GM18861 (cell line): ENCODE data around the gene MCM6.

Experiments
- ATAC-seq: cut with Tn5 transposase; IDR thresholded peaks from one replicate; pipeline ENCODE4 v1.9.1; 2021; ENCODE audit not compliant: unreplicated experiment

MCM6 gene

DNA sequence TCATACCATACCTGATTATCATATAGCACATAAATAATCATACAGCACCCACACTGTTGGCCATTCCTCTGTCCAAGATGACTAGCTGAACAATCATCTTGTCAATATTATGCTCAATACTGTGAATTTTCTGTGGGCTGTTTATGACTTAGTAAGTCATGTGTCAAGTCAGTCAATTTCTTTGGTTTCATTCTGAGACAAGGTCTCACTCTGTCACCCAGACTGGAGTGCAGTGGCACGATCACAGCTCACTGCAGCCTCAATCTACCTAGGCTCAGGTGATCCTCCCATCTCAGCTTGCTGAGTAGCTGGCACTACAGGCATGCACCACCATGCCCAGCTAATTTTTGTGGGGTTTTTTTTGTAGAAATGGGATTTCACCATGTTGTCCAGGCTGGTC is 5.7 kb downstream of the MCM6 start:
- ATAC-seq = peak; percentile 42

DNA sequence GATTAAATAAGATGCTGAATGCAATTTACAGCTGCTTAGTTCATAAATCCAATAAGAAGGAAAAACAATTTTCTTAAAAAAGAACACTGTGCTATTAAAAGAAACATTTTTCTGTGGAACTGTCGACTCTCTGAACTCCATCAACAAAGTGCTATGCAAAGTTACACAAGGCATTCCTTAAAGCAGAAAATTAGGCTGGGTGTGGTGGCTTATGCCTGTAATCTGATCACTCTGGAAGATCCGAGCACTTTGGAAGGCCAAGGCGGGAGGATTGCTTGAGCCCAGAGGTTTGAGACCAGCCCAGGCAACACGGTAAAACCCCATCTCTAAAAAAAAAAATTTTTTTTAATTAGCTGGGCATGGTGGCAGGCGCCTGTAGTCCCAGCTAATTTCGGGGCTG is 13.0 kb downstream of the MCM6 start:
- no peak for ATAC-seq

DNA sequence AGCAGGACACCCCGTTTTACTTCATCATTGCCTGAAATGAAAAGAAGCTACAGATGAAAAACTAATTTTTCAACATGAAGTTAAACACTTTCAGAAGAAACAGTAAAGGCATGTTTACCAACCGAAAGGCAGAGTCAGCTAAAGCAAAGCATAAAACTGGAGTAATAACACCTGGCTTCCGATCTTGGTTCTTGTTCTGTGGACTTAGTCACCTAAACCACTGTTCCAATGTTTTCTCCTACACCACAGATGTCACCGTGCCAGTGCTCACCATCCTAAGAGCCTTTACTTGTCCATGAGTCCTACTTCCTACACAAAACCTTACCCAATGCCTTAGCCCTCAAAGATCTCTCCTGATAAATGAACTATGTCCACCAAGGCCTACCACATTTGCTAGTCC is 13.5 kb downstream of the MCM6 start:
- no peak for ATAC-seq

DNA sequence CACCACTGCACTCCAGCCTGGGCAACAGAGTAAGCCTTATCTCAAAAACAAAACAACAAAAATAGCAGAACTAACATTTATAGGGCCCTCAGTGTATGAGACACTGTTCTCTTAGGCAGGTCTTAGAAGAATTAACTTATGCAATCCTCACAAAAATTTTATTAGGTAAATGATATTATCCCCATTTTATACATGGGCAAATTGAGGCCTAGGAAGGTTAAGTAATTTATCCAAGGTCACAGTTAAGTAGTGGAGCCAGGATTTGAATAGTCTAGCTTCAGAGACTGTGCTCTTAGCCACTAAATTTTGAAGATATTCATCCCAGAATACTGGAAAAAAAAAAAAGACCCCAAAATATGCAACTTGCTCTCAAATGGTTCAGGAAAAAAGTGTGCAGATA is 22.8 kb downstream of the MCM6 start:
- no peak for ATAC-seq

DNA sequence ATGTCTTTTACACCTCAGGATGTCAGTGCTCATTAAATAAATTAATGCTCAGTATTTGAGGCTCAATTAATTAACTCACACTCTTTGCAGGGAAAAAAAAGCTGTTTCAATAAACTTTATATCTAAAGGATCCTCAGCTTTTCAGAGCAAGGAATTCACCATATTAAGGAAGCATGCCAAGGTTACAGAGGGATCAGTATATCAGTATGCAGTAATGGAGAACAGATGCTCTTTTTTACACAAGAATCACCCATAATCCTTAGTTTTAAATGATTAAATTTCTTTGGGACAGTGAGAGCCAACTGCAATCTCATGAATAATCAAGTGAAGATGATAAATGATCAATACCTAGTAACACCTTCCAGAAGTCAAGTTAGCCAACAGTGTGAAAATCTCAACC is 24.4 kb downstream of the MCM6 start:
- ATAC-seq = no peak

DNA sequence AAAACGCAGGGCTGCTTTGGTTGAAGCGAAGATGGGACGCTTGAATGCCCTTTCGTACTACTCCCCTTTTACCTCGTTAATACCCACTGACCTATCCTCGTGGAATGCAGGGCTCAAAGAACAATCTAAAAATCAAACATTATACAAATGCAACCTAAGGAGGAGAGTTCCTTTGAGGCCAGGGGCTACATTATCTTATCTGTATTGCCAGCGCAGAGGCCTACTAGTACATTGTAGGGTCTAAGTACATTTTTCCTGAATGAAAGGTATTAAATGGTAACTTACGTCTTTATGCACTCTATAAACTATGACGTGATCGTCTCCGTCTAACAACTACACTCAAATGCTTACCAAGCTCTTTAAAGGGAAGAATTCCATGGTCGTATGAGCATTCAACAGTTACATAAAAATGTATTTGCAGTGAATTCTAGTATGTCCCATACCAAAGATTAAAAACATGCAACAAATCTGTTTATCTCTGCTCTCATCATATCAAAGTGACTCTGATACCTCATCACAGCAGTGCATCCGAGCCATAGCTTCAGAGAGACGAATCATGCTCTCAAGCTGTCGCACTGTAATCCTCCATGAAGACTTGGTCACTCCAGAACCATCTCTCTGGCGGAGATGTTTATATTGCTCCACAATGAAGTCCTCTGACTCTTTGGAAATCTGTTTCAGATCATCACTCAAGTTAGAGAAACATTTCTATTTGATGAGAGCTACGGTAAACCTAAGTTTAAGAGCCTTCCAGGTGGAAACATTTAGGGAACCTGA is 25.2 kb downstream of the MCM6 start:
- no peak for ATAC-seq

DNA sequence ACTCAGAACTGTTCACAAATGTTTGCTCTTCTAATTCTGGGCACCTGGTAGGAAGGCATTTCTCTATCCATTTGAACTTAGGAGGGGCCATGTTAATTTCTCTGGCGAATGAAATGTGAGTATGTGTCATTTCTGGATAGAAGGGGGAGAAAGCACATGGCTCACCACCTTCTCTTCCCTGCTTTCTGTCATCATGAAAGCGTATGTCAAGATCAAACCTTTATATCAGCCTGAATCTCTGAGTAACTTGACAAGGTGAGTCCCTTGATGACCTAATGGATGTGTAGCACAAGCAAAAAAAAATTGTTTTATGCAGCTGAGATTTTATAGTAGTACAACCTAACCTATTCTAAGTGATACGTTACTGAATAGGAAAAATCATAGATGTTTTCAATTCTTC is 27.2 kb downstream of the MCM6 start:
- no peak for ATAC-seq

DNA sequence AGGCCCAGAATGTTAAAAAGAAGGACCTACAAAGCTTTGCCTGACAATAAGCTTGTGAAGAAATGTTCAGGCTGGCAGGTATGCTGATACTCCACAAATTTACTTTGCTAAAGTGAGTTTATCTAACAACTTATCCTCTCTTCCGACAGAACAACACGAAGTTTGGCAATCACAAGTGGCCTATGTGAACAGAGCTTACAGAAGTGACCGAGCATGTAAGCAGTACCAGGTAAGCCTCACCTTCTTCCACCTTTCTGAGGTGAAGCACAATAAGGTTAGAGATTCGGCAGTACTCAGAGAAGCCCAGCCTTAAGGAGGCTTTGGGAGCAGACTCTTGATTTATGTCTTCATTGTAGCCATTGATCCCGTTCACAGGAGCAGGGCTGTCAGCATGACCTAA is 30.2 kb downstream of the MCM6 start:
- no peak for ATAC-seq

DNA sequence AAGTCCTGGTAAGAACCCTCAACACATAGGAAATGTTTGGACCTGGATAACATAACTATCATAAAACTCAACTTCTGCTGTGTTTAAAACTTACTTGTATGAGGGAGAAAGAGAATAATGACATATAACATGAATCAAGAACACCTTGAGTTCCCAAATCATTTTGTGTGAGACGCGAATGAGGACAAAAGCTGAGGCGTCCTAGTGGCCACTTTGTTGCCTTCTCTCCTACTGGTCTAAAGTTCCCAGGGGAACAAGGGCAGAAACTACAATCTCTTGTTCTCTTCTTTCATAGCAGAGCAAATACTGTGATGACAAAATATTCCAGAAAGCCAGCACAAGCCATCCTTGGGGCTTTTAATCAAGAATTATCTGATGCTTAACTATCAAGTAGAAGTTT is 31.0 kb downstream of the MCM6 start:
- ATAC-seq = no peak

DNA sequence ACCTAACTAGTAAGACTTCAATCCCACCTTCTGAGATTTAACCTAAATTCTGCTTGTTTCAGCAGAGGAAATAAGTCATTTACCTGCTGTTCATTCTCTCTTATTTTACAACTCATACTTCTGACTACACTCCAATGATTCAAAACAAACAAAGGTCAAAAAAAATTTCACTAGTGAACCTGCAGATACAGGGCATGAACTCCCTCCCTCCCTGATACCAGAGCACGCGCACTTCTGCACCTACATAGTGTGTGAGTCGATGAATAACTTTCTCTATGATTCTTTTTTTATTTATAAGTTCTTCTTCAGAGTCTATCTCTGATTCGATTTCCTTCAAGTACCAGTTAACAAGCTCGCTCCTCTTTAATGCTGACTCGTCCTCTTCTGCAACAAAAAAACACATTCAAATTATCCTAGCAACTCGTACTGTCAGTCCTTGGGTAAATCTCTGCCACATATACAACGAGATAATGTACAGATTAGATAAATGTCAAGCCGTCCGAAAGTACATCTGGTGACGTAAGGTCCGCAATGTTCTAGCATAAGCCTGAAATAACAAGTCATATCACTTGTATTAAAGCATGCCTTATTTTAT is 31.8 kb downstream of the MCM6 start:
- no peak for ATAC-seq

DNA sequence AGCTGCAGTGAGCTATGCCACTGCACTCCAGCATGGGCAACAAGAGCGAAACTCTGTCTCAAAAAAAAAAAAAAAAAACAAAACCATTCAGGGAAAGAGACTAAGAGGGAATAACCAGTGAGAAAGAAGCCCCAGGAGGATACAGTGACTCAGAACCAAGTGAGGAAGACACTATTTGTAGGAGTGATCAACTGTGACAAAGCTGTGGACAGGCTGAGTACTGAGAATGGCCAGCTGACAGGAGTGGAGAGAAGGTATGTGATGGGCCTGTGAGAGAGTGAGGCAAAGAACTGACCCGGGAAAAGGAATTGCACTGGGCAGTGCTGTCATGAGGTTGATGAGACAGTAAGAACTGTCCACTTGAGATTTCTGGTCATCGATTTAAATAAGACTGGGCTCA is 32.6 kb downstream of the MCM6 start:
- no peak for ATAC-seq

DNA sequence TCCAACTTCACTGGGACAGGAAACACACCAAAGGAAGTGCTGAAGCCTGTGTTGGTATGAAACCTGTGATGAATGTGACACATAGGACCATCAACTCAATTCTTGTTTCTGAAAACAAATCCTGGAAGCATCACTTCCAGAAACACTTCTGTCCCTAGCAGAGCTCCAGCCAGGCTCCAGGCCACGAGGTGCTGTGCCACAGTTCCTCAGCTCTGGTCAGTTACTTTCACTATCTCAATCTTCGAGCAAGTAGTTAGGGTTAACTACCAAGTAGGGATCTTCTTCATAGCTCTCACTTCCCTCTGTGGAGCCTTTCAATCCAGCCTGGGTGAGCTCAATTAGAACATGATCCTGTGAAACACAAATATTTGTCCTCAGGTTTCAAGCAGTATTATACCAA is 35.6 kb downstream of the MCM6 start:
- ATAC-seq = no peak

DNA sequence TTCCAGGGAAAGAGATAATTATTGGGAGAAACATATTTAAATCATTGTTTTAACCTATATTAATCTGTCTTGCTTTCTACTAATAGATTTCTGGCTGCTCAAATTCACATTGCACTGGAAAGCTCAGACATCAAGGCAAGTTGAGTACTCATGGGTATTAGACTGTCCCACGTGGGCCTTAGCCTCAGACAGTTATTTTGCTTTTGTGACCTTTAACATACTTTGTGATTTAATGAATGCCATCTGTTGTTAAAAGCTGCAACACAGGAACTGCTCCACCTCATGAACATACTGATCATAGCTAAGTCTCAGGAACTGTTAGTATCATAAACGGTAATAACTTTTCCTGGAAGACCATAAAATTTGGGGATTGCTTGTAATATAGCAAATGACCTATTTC is 36.5 kb downstream of the MCM6 start:
- ATAC-seq = no peak

DNA sequence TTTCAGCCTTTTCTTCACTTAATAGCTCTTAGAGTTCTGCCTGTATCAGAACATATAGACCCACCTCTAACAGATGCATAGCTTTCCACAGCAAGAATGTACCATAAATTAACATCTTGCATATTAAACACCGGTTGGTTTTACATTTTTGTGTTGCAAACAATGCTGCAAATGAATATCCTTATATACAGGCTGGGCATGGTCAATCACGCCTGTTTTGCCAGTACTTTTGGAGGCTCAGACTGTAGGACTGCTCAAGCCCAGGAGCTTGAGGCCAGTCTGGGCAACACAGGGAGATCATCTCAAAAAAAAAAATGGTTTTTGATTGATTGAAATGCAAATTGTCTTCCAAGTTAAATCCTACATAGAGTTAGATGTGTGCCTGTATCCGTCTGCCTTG is 37.7 kb downstream of the MCM6 start:
- no peak for ATAC-seq

DNA sequence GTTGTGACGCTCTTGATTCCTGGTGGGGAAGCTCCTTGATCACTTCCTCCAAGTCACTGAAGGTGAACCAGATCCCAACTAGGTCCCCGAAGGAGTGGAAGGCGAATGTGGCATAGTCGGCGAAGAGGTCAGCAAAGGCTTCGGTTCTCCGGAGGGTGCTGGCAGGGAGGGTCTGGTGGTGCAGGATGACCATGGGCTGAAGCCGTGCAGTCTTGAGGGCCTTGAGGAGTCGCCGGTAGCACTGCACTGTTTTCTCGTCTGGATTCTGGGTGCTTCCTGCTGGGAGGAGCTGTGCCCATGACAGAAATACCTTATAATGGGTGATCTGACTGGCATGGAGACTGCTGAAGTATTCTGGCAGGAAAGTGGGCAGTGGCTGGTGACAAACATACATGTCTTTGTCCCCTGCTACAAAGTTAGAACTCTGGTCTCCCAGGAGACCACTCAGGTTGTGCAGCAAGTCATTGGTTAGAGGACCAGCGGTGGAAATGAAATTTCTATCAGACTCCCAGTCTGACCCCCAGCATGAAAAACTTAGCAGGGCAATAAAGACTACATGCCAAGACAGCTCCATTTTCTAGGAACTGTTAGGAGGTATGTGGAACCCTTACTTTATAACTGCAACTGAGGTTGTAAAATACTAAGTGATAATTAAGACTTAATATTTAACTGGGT is 39.5 kb downstream of the MCM6 start, which contains the start of gene LCT:
Gene LCT, minus strand, starts transcription at position 589 of the 675 bp plus-strand sequence. Its CDS starts 15 bp downstream, at position 574.
- no peak for ATAC-seq

DNA sequence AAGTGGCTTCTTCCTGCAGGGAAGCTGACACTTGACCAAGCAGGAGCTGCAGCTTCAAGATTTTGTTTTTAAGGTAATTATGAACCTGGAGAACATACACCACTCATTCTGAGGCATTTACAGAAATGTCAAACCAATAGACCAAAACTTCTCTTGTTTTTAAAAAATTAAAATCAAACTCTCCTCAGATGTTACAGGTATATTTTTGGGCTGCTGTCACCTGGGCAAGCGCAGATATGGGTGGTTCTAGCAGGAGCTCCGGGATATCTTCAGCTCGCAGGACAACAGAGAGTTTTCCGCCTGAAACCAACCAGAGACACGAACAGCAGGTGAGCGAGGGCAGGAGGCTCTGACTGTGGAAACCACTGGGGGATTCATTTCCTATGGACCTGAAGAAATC is 43.4 kb downstream of the MCM6 start:
- ATAC-seq = no peak

DNA sequence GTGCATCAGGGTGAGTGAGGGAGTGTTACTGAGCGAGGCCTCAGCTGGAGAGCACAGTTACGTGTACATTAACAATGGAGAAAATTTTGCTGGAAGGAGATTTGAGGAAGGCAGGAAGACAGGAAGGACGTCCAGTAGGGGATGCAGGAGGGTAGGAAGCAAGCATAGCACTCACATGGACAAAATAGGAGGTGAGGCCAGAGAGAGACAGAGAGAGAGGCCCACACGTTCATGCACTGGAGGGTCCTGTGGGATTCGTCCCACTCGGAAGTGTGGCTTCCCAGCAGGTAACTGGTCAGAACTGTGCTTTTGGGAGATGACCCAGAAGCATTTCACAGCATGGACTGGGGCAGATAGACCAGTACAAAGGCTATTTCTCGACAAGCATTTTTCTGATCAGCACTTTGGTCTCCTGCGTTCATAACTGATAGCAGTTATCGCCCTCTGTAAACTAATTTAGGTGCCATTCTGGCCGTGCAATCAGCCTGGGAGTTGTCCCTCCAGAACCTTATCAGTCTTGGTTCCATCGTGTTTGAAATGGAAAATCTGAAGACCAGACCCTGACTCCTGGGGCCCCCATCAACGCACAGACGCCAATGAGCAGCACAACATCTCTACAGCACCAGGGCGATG is 44.9 kb downstream of the MCM6 start:
- no peak for ATAC-seq

DNA sequence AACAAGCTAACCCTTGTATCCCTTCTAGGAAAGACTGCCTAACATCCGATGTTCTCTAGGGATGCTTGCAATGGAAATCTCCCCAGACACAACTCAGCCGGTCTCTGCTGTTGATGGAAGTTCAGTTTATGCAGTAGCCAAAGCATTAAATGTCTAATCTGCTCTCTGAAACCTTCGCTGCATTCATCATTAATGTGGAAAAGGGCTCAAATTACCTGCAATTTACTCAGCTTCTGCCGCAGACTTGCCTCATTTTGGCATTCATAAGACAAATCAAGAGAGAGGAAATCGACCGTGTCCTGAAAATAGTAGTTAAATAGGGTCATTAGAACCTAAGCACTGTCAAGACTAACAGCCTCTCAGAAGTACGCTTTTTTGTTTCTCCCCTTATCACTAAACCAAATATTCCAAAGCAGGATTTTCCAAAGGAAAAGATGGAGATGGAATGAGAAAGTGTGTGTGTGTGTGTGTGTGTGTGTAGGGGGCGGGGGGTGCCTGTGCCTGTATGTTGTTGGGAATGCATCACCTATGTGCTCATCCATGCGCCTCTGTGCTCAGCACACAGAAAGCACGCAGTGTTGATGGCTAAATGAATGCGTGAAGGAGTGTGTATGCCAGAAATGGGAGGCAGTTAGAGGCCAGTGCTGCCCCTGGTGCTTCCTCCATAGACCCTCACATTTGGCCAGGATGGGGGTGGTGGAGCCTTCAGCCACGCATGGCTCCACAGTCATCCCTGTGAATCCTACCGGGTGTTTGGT is 46.7 kb downstream of the MCM6 start:
- no peak for ATAC-seq

DNA sequence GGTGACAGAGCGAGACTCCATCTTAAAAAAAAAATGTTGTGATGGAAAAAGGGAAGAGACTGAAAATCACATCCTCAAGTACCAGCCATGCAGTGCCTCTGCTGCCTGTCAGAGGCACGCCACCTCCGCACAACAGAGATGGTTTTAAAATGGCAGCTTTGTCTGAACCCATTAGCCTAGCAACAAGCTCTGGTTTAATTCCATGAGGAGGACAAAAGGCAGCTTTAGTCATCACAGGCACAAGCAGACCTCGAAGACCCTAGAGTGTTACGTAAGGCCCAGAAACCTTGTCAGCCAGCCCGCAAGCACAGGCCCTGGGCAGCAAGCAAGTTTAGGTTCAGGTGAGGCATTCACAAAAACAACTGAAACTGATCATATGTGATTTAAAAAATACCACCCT is 49.7 kb downstream of the MCM6 start:
- no peak for ATAC-seq

DNA sequence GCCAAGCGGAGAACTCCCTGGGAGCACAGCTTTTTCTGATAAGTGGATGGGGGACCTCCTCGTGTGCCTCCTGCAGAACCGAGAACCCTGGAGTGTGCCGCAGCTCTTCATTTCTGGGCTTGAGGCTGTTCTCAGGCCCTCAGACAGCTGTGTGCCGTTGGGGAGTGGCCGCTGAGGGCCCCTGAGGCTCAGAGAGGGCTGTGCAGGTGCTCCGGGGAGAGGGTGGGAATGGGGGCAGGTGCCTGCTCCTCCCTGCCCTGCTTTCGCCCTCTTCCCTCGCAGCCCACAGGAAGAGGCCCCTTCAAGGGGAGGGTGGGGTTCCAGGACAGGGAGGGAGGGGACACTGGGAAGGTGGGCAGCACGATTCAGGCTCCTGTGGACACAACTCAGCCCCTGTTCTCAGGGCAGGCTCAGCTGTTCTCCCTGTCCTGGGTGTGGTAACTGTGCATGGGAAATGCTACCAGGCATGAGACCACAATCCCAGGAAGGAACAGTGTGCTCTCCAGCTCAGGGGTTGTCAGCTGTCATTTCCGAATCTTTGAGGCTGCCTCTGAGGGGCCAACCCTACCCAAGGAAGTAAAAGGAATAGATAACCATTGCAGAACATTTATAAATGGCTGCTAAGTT is 50.6 kb downstream of the MCM6 start:
- no peak for ATAC-seq

DNA sequence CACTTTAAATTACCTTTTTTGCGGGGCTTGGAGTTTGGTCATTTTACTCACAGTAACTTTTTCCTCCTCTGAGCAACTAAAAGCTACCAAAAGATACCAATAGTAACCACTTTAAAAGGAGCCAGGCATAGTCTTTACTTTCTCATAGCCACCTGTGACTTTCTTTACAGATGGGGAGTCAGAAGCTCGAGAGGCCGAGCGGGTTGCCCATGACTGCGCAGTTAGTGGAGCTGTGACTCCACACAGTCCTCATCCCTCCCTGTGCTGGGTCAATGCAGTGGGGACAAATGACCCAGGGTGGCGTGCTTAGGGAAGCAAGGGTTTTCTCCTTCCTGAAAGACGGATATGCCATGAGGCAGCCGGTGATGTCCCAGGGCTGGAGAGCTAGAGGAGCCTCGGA is 51.1 kb downstream of the MCM6 start:
- ATAC-seq = no peak
